ENCODE results near the gene GABRA5. TPM values are rescaled to one million over a fixed set of nuclear protein-coding genes. Genes with fewer than 3 reads are reported as not detected.

The GABRA5 gene
- total and polyA plus RNA-seq, 2 of the 8 experiments (the other 6 are each of a cell fraction or from before 2014, with no cell fraction given) = 15.0 to 29.6 TPM

- H2BK120ac ChIP-seq (replicated peaks; ENCODE audit: low read depth, low read length) = peak overlapping the region; percentile 61
- FAIRE-seq (peak; percentile 94), DNase-seq (ENCODE audit: low read depth in 1 of 2, low spot score in 2 of 2) (peak in 1 of 2 experiments; percentile 68)
- peak overlapping the region; percentile 76; the same call in 1 of the 2 replicates for H2BK20ac ChIP-seq (ENCODE audit: low read length)
- H3K18ac ChIP-seq (ENCODE audit: extremely low read depth, low read length) = no peak overlapping the region
- H4K91ac ChIP-seq (replicated peaks; ENCODE audit: insufficient read length, low read length) = peak overlapping the region; percentile 85
- peak overlapping the region; percentile 16; the same call in 1 of the 2 replicates for H2BK5ac ChIP-seq (ENCODE audit: low read depth, low read length)
- no peak overlapping the region for H3K56ac ChIP-seq (replicated peaks; ENCODE audit: insufficient read length, low read depth, low read length)
- H2AK5ac ChIP-seq (ENCODE audit: low read depth, low read length) = no peak overlapping the region
- no peak overlapping the region for H4K5ac ChIP-seq (ENCODE audit: insufficient read length, low read depth, low read length)
- no peak overlapping the region for H3K4me3 ChIP-seq (ENCODE audit: extremely low read depth in 1 of 4, insufficient read depth in 2 of 4, low read depth in 3 of 4, low read length in 4 of 4)
- H3K23me2 ChIP-seq (ENCODE audit: low read depth, low read length) = peaks cover 14% of the 10 kb centered on the region
- H3K9me3 ChIP-seq (ENCODE audit: insufficient read depth in 2 of 2, low read depth in 1 of 2, low read length in 1 of 2) = no peaks in the 10 kb centered on the region
- CTCF ChIA-PET (ENCODE audit: partially characterized antibody) = interaction anchor here (0.6 to 2.5 kb wide), 21 partner anchors 9 to 770 kb away, joined by 3 to 18 read pairs (median 4); no protein-coding TSS in a partner anchor
- H2BK15ac ChIP-seq (ENCODE audit: low read length) = 0 out of 2 replicates have a peak overlapping the region, but pooled peaks have one; percentile 66
- no peak overlapping the region for H3K27ac ChIP-seq (ENCODE audit: low read depth, low read length)
- no peaks in the 10 kb centered on the region for H3K79me1 ChIP-seq (ENCODE audit: low read depth, low read length)
- no peak overlapping the region for H3K23ac ChIP-seq (ENCODE audit: insufficient read length)
- peak overlapping the region; percentile 62; the same call in 1 of the 2 replicates for H4K8ac ChIP-seq (ENCODE audit: extremely low read depth, insufficient read depth, low read length)
- no peaks in the 10 kb centered on the region for H3K79me2 ChIP-seq (ENCODE audit: control insufficient read depth in 1 of 2, insufficient read depth in 2 of 2, low read length in 2 of 2)
- H3K4me1 ChIP-seq (replicated peaks in 1 of 4; ENCODE audit: control insufficient read depth in 3 of 4, insufficient read depth in 4 of 4, low read length in 3 of 4) = peaks cover 0 to 13% (median 6%) of the 10 kb centered on the region in 4 experiments; a peak in 5 of 7 replicates
- 13% methylated on average over 8 of the region's 8 CpGs; no CpG with 5 or more reads in 1 of the 2 experiments for WGBS, 2 experiments (ENCODE audit: extremely low coverage in 1 of 2, insufficient coverage in 1 of 2, insufficient read length in 1 of 2, insufficient replicate concordance in 2 of 2, low coverage in 1 of 2, low lambda C conversion rate in 2 of 2, missing lambda C conversion rate in 1 of 2)
- H3K4me2 ChIP-seq (ENCODE audit: insufficient read depth in 1 of 2, low read depth in 2 of 2, low read length in 2 of 2) = no peak overlapping the region
- no peaks in the 10 kb centered on the region for H4K20me1 ChIP-seq (replicated peaks in 1 of 2; ENCODE audit: control insufficient read depth in 1 of 2, insufficient read depth in 2 of 2, low read length in 2 of 2)
- H3K36me3 ChIP-seq (ENCODE audit: control insufficient read depth in 2 of 4, insufficient read depth in 4 of 4, low read length in 3 of 4) = peaks cover 0 to 3% (median 0%) of the 10 kb centered on the region in 4 experiments; a peak in 1 of 8 replicates
- no peak overlapping the region for H3K9ac ChIP-seq (replicated peaks in 1 of 4; ENCODE audit: extremely low read depth in 1 of 4, low read depth in 3 of 4, low read length in 3 of 4)
- no peak overlapping the region for H3K14ac ChIP-seq (ENCODE audit: insufficient read length)
- H3K27me3 ChIP-seq (replicated peaks in 1 of 4; ENCODE audit: control insufficient read depth in 3 of 4, extremely low read depth in 1 of 4, insufficient read depth in 3 of 4, low read length in 3 of 4) = peaks cover 8 to 37% (median 24%) of the 10 kb centered on the region in 4 experiments
- POLR2A ChIA-PET (ENCODE audit: partially characterized antibody) = no interaction called here
- H3K4ac ChIP-seq (replicated peaks; ENCODE audit: insufficient read length, low read depth, low read length) = no peak overlapping the region
- H2BK12ac ChIP-seq (ENCODE audit: low read depth, low read length) = peak overlapping the region; percentile 78; the same call in 1 of the 2 replicates
- peak overlapping the region; percentile 93; the same call in 1 of the 2 replicates for H2AFZ ChIP-seq (ENCODE audit: low read length)
- no peak for TF ChIP-seq EGR1 (IDR thresholded peaks at IDR 0.05; ENCODE audit: borderline replicate concordance, low read depth, low read length)
- no peak for TF ChIP-seq TBP (IDR thresholded peaks at IDR 0.05; ENCODE audit: low read depth, low read length)
- TF ChIP-seq CTCF (IDR thresholded peaks at IDR 0.05; ENCODE audit: control extremely low read depth in 1 of 3, insufficient read depth in 1 of 3, low read depth in 1 of 3, low read length in 3 of 3) = peak; percentile 32 to 78 (median 65)
- TF ChIP-seq YY1 (IDR thresholded peaks at IDR 0.05; ENCODE audit: low read depth, low read length) = peak; percentile 48; the same call in 1 of the 2 replicates
- peak; percentile 96 to 99 for TF ChIP-seq RAD21 (IDR thresholded peaks at IDR 0.05 in 1 of 2, conservative IDR thresholded peaks at IDR 0.05 in 1 of 2; ENCODE audit: low read depth in 2 of 2, low read length in 2 of 2)
- 0 out of 2 replicates have a peak, but pooled peaks have one; percentile 17 for TF ChIP-seq TEAD4 (IDR thresholded peaks at IDR 0.05; ENCODE audit: low read depth, low read length)
- no peak for TF ChIP-seq GABPA (IDR thresholded peaks at IDR 0.05; ENCODE audit: borderline replicate concordance, insufficient read depth, low read length)
- no peak for TF ChIP-seq MAFK (IDR thresholded peaks at IDR 0.05; ENCODE audit: low read depth, low read length)
- TF ChIP-seq CEBPB (IDR thresholded peaks at IDR 0.05; ENCODE audit: low read depth, low read length) = peak; percentile 91
- TF ChIP-seq CHD1 (IDR thresholded peaks at IDR 0.05; ENCODE audit: low read depth, low read length) = no peak
These were observed 2.1 kb upstream of the GABRA5 start for GRCh38 chr15:26864664-26865191.

Measured in H1 (cell line).